ENCODE results near the gene E2F3. TPM values are rescaled to one million over a fixed set of nuclear protein-coding genes. Genes with fewer than 3 reads are reported as not detected.

The E2F3 gene
- total and polyA plus RNA-seq, 10 of the 15 experiments (the other 5 are each of a cell fraction or from before 2014, with no cell fraction given), result 5.1 to 16.8 (median 10.6) TPM

DNA sequence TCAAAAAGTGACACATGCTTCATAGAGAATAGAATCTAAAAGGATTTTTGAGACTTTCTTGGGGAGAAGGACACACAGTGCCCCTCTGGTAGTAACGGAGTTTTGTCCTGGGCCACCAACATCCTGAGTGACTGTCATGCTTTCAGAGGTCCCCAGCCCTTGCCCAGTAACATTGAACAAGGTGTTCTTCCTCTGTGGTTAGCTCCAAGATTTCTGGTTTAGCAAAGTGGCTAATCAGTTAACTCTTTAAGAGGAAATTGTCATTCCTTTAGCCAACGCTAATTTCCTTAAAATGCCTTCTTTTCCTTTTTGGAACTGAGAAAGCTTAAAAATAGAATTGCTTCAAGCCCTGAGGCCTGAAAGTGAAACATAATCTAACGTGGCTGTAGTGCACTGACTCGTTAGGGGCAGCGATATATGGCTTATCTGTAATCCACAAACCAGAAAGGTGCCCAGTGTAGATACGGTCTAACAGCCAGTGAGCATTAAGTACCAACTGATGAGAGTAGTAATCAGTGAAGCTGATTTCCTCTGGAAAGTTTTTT, 7.8 kb downstream of the E2F3 start (continued):
- TF ChIP-seq HDGF (IDR thresholded peaks at IDR 0.05) (no peak), ATF7 (IDR thresholded peaks at IDR 0.05; ENCODE audit: low read depth) (no peak), EP300 (IDR thresholded peaks at IDR 0.05; ENCODE audit: borderline replicate concordance in 1 of 2, control insufficient read depth in 1 of 2, low read depth in 2 of 2, low read length in 2 of 2) (0 out of 4 replicates have a peak, but pooled peaks of 1 of the 2 experiments have one; percentile 41), CHD2 (IDR thresholded peaks at IDR 0.05; ENCODE audit: borderline replicate concordance, low read depth, low read length) (no peak), SIX5 (IDR thresholded peaks at IDR 0.05; ENCODE audit: low read depth, low read length, severe bottlenecking) (no peak), EED (IDR thresholded peaks at IDR 0.05; ENCODE audit: low read depth) (peak; percentile 95), KDM1A (IDR thresholded peaks at IDR 0.05; ENCODE audit: borderline replicate concordance) (no peak), IKZF1 (conservative IDR thresholded peaks at IDR 0.05) (peak; percentile 84), BMI1 (IDR thresholded peaks at IDR 0.05; ENCODE audit: borderline replicate concordance) (no peak)
- TF ChIP-seq, protein P1, sequence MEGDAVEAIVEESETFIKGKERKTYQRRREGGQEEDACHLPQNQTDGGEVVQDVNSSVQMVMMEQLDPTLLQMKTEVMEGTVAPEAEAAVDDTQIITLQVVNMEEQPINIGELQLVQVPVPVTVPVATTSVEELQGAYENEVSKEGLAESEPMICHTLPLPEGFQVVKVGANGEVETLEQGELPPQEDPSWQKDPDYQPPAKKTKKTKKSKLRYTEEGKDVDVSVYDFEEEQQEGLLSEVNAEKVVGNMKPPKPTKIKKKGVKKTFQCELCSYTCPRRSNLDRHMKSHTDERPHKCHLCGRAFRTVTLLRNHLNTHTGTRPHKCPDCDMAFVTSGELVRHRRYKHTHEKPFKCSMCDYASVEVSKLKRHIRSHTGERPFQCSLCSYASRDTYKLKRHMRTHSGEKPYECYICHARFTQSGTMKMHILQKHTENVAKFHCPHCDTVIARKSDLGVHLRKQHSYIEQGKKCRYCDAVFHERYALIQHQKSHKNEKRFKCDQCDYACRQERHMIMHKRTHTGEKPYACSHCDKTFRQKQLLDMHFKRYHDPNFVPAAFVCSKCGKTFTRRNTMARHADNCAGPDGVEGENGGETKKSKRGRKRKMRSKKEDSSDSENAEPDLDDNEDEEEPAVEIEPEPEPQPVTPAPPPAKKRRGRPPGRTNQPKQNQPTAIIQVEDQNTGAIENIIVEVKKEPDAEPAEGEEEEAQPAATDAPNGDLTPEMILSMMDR (IDR thresholded peaks at IDR 0.05 in 2 of 3, conservative IDR thresholded peaks at IDR 0.05 in 1 of 3; ENCODE audit: control insufficient read depth in 2 of 3, extremely low read depth in 1 of 3, insufficient read depth in 1 of 3, low read depth in 3 of 3, low read length in 3 of 3), result 0 out of 6 replicates have a peak, but pooled peaks of 1 of the 3 experiments have one; percentile 3
- TF ChIP-seq, protein P2, sequence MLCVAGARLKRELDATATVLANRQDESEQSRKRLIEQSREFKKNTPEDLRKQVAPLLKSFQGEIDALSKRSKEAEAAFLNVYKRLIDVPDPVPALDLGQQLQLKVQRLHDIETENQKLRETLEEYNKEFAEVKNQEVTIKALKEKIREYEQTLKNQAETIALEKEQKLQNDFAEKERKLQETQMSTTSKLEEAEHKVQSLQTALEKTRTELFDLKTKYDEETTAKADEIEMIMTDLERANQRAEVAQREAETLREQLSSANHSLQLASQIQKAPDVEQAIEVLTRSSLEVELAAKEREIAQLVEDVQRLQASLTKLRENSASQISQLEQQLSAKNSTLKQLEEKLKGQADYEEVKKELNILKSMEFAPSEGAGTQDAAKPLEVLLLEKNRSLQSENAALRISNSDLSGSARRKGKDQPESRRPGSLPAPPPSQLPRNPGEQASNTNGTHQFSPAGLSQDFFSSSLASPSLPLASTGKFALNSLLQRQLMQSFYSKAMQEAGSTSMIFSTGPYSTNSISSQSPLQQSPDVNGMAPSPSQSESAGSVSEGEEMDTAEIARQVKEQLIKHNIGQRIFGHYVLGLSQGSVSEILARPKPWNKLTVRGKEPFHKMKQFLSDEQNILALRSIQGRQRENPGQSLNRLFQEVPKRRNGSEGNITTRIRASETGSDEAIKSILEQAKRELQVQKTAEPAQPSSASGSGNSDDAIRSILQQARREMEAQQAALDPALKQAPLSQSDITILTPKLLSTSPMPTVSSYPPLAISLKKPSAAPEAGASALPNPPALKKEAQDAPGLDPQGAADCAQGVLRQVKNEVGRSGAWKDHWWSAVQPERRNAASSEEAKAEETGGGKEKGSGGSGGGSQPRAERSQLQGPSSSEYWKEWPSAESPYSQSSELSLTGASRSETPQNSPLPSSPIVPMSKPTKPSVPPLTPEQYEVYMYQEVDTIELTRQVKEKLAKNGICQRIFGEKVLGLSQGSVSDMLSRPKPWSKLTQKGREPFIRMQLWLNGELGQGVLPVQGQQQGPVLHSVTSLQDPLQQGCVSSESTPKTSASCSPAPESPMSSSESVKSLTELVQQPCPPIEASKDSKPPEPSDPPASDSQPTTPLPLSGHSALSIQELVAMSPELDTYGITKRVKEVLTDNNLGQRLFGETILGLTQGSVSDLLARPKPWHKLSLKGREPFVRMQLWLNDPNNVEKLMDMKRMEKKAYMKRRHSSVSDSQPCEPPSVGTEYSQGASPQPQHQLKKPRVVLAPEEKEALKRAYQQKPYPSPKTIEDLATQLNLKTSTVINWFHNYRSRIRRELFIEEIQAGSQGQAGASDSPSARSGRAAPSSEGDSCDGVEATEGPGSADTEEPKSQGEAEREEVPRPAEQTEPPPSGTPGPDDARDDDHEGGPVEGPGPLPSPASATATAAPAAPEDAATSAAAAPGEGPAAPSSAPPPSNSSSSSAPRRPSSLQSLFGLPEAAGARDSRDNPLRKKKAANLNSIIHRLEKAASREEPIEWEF (IDR thresholded peaks at IDR 0.05; ENCODE audit: insufficient replicate concordance, low read depth, low read length), result no peak
- TF ChIP-seq, protein P3, sequence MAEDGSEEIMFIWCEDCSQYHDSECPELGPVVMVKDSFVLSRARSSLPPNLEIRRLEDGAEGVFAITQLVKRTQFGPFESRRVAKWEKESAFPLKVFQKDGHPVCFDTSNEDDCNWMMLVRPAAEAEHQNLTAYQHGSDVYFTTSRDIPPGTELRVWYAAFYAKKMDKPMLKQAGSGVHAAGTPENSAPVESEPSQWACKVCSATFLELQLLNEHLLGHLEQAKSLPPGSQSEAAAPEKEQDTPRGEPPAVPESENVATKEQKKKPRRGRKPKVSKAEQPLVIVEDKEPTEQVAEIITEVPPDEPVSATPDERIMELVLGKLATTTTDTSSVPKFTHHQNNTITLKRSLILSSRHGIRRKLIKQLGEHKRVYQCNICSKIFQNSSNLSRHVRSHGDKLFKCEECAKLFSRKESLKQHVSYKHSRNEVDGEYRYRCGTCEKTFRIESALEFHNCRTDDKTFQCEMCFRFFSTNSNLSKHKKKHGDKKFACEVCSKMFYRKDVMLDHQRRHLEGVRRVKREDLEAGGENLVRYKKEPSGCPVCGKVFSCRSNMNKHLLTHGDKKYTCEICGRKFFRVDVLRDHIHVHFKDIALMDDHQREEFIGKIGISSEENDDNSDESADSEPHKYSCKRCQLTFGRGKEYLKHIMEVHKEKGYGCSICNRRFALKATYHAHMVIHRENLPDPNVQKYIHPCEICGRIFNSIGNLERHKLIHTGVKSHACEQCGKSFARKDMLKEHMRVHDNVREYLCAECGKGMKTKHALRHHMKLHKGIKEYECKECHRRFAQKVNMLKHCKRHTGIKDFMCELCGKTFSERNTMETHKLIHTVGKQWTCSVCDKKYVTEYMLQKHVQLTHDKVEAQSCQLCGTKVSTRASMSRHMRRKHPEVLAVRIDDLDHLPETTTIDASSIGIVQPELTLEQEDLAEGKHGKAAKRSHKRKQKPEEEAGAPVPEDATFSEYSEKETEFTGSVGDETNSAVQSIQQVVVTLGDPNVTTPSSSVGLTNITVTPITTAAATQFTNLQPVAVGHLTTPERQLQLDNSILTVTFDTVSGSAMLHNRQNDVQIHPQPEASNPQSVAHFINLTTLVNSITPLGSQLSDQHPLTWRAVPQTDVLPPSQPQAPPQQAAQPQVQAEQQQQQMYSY (CRISPR knock-in tag; IDR thresholded peaks at IDR 0.05), result no peak
- TF ChIP-seq, protein P4, sequence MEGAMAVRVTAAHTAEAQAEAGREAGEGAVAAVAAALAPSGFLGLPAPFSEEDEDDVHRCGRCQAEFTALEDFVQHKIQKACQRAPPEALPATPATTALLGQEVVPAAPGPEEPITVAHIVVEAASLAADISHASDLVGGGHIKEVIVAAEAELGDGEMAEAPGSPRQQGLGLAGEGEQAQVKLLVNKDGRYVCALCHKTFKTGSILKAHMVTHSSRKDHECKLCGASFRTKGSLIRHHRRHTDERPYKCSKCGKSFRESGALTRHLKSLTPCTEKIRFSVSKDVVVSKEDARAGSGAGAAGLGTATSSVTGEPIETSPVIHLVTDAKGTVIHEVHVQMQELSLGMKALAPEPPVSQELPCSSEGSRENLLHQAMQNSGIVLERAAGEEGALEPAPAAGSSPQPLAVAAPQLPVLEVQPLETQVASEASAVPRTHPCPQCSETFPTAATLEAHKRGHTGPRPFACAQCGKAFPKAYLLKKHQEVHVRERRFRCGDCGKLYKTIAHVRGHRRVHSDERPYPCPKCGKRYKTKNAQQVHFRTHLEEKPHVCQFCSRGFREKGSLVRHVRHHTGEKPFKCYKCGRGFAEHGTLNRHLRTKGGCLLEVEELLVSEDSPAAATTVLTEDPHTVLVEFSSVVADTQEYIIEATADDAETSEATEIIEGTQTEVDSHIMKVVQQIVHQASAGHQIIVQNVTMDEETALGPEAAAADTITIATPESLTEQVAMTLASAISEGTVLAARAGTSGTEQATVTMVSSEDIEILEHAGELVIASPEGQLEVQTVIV (IDR thresholded peaks at IDR 0.05; ENCODE audit: borderline replicate concordance, partially characterized antibody), result no peak
